GM13976 (cell line): ENCODE results near the gene ATG4C.
"Not testable (repeated sequence)": the region's sequence is repeated elsewhere in the genome, so short reads cannot be mapped to it uniquely, and the experiment has no call there.

Source experiments
- DNase-seq: peaks from one replicate; pipeline ENCODE4 v3.0.0; 2012; ENCODE audit warnings: low spot score
- in situ Hi-C: fragments of 300-500 bp; cut with MboI; formaldehyde crosslinking; loops from one replicate; pipeline ENCODE4 v1.12.0; 2022; ENCODE audit warnings: low sequenced_read_pairs, mixed read lengths, inconsistent platforms; ENCODE audit not compliant: unreplicated experiment
- TF ChIP-seq, protein P1 (sequence below): IDR thresholded peaks from 2 replicates; pipeline ENCODE4 v1.5.1; 2012; ENCODE audit warnings: borderline replicate concordance, mild to moderate bottlenecking; ENCODE audit not compliant: insufficient read depth; ENCODE audit errors: extremely low read depth, missing control alignments, control extremely low read depth

The ATG4C gene

GRCh38 chr1:62800825-62801306 lies 16.9 kb downstream of the ATG4C start:
- in situ Hi-C loops = no loop called here
- TF ChIP-seq, protein P1, sequence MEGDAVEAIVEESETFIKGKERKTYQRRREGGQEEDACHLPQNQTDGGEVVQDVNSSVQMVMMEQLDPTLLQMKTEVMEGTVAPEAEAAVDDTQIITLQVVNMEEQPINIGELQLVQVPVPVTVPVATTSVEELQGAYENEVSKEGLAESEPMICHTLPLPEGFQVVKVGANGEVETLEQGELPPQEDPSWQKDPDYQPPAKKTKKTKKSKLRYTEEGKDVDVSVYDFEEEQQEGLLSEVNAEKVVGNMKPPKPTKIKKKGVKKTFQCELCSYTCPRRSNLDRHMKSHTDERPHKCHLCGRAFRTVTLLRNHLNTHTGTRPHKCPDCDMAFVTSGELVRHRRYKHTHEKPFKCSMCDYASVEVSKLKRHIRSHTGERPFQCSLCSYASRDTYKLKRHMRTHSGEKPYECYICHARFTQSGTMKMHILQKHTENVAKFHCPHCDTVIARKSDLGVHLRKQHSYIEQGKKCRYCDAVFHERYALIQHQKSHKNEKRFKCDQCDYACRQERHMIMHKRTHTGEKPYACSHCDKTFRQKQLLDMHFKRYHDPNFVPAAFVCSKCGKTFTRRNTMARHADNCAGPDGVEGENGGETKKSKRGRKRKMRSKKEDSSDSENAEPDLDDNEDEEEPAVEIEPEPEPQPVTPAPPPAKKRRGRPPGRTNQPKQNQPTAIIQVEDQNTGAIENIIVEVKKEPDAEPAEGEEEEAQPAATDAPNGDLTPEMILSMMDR = no peak
- peak; percentile 73 for DNase-seq

GRCh38 chr1:62809788-62810187 lies 25.9 kb downstream of the ATG4C start:
- no peak for DNase-seq
- in situ Hi-C loops = no loop called here
- TF ChIP-seq, protein P1 = no peak

- TF ChIP-seq, protein P1 = no peak
- in situ Hi-C loops = no loop called here
- peak; percentile 46 for DNase-seq
Measured at GRCh38 chr1:62810420-62811274, 26.7 kb downstream of the ATG4C start.

DNA sequence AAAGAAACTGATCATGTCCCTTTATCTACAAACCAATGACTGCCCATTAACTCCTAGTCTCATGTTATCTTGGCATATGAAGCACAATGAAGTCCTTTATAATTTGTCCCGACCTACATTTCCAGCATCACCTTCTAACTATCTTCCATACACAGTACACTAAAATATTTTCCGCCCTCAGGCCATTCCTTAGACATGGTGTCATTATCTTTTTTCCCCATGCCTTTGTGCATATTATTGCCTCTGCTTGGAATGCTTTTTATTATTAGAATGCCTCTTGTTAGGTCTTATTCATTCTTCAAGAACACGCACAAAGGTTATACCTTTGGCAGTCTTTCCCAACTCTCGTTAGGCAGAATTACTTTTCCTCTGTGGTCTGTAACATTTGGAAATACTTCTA lies 39.6 kb downstream of the ATG4C start:
- DNase-seq = no peak
- in situ Hi-C loops = no loop called here
- TF ChIP-seq, protein P1 = no peak

DNA sequence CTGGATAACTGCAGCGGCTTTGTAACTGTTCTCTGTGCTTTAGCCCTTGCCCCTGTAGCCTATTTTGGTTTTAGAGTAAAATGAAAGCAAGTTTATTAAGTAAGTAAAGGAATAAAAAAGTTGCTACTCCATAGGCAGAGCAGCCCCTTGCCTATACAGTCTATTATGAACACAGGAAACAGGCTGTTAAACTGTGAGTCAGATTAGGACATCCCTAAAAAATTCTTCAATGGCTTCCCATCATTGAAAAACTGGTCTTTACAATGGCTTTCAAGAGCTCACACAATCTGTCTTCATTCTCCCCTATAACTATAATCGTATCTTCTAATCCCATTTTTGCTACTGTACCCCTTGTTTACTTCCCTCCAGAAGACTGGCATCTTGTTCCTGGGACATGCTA lies 43.0 kb downstream of the ATG4C start:
- in situ Hi-C loops = no loop called here
- no peak for DNase-seq
- TF ChIP-seq, protein P1 = no peak

GRCh38 chr1:62827786-62828185 lies 43.9 kb downstream of the ATG4C start:
- DNase-seq, in situ Hi-C loops: not testable (repeated sequence)

GRCh38 chr1:62832276-62832675 lies 48.3 kb downstream of the ATG4C start:
- TF ChIP-seq, protein P1 = no peak
- in situ Hi-C loops = no loop called here
- DNase-seq = no peak
